Lower lobe of right lung (tissue), 2 donors: Measurements from ENCODE around the gene CRB3. TPM values are rescaled to one million over a fixed set of nuclear protein-coding genes. Genes with fewer than 3 reads are reported as not detected.

Experiments used
- ATAC-seq, 2 donors: fragments of 200-7000 bp; cut with Tn5 transposase; one replicate each; pipeline ENCODE4 v1.9.1; 2020 to 2022; ENCODE audit warnings: mild to moderate bottlenecking in 2 of 2, moderate library complexity in 2 of 2
- DNase-seq: peaks from one replicate; pipeline ENCODE4 v3.0.0-alpha.2; 2020
- H3K27ac ChIP-seq: fragments of 200-600 bp; one replicate; pipeline ENCODE4 v1.8.0; 2022
- H3K27me3 ChIP-seq: fragments of 200-600 bp; one replicate; pipeline ENCODE4 v1.8.0; 2022; ENCODE audit warnings: low read depth
- H3K36me3 ChIP-seq: fragments of 200-600 bp; one replicate; pipeline ENCODE4 v1.8.0; 2022; ENCODE audit warnings: mild to moderate bottlenecking
- H3K4me1 ChIP-seq: fragments of 200-600 bp; one replicate; pipeline ENCODE4 v1.8.0; 2022
- H3K4me3 ChIP-seq: fragments of 200-600 bp; one replicate; pipeline ENCODE4 v1.8.0; 2022; ENCODE audit warnings: mild to moderate bottlenecking
- H3K9me3 ChIP-seq: fragments of 200-600 bp; one replicate; pipeline ENCODE4 v1.8.0; 2022
- intact Hi-C: fragments of 100-400 bp; cut with DNase I; formaldehyde crosslinking; loops from one replicate; pipeline ENCODE4 v1.11.0; 2022
- total RNA-seq: library from RNA; stranded (reverse); fragmentation: NEBNext Ultra II Directional; extraction: Animal tissue kit (Norgen Biotek cat#: 25700); gene quantifications from one replicate; pipeline ENCODE4 v1.2.1, GENCODE V29; 2021
- TF ChIP-seq, protein P1 (sequence below): fragments of 200-600 bp; IDR thresholded peaks from one replicate; pipeline ENCODE4 v1.8.0; 2022; ENCODE audit warnings: antibody characterized with exemption, mild to moderate bottlenecking
- donor health status: DM: no; HTN: yes; CAD: no; lungs with severe emphysema.

The CRB3 gene
- total RNA-seq, 1 donor from 2014 or later: 36.3 TPM

DNA sequence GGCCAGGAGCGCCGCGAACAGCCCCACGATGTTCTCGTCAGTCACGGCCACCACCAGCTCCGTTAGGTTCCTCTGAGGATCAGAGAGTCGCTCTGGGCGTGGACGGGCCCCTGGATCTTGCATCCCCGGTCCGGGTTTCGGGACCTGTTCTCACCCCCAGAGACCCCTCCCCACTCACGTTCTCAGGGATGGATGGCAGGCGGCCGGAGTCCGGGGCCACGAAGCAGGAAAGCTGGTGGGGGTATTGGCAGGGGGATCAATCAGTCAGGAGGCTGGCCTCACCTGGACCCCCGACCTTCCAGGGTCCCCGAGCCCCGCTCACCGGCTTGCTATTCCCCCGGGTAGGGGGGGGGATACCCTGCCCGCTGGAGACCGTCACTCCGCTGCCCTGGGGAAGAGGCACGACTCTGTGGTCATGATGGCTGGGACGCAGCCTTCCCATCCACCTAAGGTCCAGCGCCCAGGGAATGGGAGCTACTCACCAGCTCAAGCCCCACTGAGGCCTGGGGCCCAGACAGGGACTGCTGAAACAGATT, 12.9 kb downstream of the CRB3 start:
- DNase-seq (no peak), ATAC-seq (no peak)
- H3K4me3 ChIP-seq: peak overlapping the region; percentile 31
- H3K4me1 ChIP-seq: peaks cover 13% of the 10 kb centered on the region
- H3K36me3 ChIP-seq: no peaks in the 10 kb centered on the region
- peaks cover 25% of the 10 kb centered on the region for H3K27me3 ChIP-seq
- no peak overlapping the region for H3K27ac ChIP-seq
- H3K9me3 ChIP-seq: no peaks in the 10 kb centered on the region
- intact Hi-C loops: no loop called here
- TF ChIP-seq, protein P1, sequence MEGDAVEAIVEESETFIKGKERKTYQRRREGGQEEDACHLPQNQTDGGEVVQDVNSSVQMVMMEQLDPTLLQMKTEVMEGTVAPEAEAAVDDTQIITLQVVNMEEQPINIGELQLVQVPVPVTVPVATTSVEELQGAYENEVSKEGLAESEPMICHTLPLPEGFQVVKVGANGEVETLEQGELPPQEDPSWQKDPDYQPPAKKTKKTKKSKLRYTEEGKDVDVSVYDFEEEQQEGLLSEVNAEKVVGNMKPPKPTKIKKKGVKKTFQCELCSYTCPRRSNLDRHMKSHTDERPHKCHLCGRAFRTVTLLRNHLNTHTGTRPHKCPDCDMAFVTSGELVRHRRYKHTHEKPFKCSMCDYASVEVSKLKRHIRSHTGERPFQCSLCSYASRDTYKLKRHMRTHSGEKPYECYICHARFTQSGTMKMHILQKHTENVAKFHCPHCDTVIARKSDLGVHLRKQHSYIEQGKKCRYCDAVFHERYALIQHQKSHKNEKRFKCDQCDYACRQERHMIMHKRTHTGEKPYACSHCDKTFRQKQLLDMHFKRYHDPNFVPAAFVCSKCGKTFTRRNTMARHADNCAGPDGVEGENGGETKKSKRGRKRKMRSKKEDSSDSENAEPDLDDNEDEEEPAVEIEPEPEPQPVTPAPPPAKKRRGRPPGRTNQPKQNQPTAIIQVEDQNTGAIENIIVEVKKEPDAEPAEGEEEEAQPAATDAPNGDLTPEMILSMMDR: no peak

DNA sequence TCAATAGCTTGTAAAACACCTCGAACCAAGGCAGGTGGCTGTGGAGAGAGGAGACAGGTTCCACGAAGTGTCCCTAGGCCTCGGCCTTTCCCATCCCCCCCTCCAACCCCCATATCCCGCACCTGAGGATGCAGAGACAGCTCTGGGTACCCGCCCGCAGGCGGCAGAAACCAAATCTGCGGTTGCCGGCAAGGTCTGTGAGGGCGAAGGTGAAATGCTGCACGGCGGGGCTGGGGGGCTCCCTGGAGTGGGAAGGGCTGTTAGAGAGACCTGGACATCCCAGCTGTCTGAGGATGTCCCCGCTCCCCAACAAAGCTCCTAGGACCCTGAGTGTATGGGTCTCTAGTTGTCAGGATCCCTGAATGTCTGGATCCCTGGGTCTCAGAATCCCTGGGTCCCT, 14.7 kb downstream of the CRB3 start:
- ATAC-seq (no peak), DNase-seq (no peak)
- intact Hi-C loops: no loop called here
- Histone ChIP-seq H3K9me3 (no peaks in the 10 kb centered on the region), H3K4me3 (no peak overlapping the region), H3K36me3 (no peaks in the 10 kb centered on the region), H3K27me3 (peaks cover 25% of the 10 kb centered on the region), H3K27ac (no peak overlapping the region), H3K4me1 (peaks cover 13% of the 10 kb centered on the region)
- TF ChIP-seq, protein P1: no peak

DNA sequence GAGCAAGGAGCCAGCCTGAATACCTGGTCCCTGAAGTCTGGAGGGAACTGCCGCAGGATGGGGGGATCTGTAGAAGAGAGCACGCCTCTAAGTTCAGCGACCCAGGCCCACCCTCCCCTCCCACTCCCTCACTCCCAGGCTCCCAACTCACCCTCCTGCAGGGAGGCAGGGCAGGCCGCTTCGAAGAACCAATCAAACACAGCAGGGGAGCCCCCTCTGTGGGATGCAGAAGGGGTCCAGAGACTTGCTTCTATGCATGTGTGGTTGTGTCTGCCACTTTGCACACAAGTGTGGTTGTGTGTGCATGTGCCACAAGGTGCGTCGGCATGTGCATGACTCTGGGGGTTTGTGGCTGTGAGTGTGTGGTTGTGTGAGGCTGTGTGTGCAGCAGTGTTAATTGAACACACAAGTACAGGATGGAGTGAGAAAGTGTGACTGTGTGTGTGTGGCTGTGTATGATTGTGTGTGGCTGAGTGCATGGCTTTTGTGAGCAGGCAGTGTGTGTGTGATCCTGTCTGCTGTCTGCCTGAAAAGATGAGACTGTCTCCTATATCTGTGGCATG, 15.8 kb downstream of the CRB3 start:
- H3K27ac ChIP-seq: no peak overlapping the region
- ATAC-seq (no peak), DNase-seq (no peak)
- no peaks in the 10 kb centered on the region for H3K9me3 ChIP-seq
- H3K4me3 ChIP-seq: no peak overlapping the region
- H3K4me1 ChIP-seq: peaks cover 13% of the 10 kb centered on the region
- H3K36me3 ChIP-seq: no peaks in the 10 kb centered on the region
- TF ChIP-seq, protein P1: no peak
- peaks cover 25% of the 10 kb centered on the region for H3K27me3 ChIP-seq
- intact Hi-C loops: no loop called here

DNA sequence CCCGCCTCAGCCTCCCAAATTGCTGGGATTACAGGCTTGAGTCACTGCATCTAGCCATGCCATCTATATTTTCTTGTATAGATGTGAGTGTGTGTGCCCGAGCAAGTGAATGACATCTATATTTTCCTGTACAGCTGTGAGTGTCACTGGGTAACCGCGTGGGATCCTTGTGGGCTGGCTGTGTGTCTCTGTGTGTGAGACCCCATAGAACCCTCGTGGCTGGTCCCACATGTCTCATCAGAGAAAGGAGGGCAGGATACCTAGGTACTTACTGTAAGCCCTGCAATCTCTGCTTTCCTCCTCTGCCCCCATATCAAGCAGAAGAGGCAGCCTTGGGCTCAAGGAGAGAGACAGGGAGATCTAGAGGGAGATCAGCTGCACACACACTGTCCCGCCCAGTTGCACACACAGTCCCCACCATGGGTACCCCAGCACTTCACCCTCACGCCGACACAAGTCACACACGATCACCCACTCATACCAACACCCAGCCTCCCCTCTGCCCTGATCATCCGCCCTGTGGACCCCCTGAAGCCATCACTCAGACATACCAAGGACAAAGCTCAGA, 16.9 kb downstream of the CRB3 start:
- Histone ChIP-seq H3K4me1 (peaks cover 6% of the 10 kb centered on the region), H3K27me3 (peaks cover 17% of the 10 kb centered on the region), H3K27ac (peak overlapping the region; percentile 81), H3K9me3 (no peaks in the 10 kb centered on the region), H3K36me3 (no peaks in the 10 kb centered on the region), H3K4me3 (peak overlapping the region; percentile 54)
- TF ChIP-seq, protein P1: no peak
- DNase-seq: no peak
- intact Hi-C loops: no loop called here
- no peak for ATAC-seq

DNA sequence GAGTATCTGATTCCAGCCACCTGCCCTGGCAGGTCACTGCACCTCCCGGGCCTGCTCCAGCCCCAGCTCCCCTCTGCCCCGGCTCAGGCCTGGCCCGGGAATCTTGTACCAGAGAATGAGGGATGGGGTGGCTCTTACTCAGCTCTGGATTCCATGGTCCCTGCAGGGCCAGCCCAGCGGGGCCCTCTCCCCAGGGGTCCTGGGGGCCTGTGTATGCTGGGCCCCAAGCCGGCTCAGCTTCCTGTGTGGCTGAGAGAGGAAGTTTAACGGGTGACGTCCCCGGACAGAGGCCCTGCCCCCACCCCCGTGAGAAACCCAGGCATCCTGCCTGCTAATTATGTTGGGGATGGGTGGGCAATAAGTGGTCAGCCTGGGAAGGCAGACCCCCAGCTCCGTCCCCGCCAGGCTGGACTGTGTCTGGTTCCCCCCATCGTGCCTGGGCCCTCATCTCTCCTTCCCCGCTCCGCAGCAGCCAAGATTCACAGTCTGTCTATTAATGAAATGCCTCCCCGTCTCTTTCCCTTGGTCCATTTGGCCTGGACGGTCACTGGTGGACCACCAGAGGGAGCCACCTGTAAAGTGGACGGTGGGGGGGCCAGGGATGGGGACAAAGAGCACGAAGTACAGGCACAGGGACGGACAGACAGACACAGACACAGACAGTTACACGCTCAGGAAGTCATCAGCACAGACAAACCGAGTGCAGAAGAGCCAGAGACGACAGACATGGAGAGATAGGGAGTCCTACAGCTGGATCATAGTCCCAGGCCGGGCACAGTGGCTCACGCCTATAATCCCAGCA, 17.7 kb downstream of the CRB3 start, which contains the start of gene DENND1C:
DENND1C (minus strand) TSS at position 247 of the 802 bp plus-strand sequence; CDS start at position 155, 92 bp downstream.
- peaks cover under 1% of the 10 kb centered on the region for H3K4me1 ChIP-seq
- DNase-seq (peak; percentile 78), ATAC-seq (peak; percentile 67 to 78)
- no peaks in the 10 kb centered on the region for H3K36me3 ChIP-seq
- no peaks in the 10 kb centered on the region for H3K9me3 ChIP-seq
- H3K4me3 ChIP-seq: peak within 1 kb of the TSS; percentile 54
- intact Hi-C loops: no loop called here
- TF ChIP-seq, protein P1: peak; percentile 47
- peaks cover 11% of the 10 kb centered on the region for H3K27me3 ChIP-seq
- peak within 1 kb of the TSS; percentile 81 for H3K27ac ChIP-seq
